Transverse colon (tissue), 4 donors: ENCODE measurements around the gene HIVEP3. TPM values are rescaled to one million over a fixed set of nuclear protein-coding genes. Genes with fewer than 3 reads are reported as not detected.

Experiments
- DNase-seq: peaks from one replicate; pipeline ENCODE4 v3.0.0-alpha.2; 2019
- H3K27ac ChIP-seq, 4 donors: fragments of 200-600 bp; sonication (generic); 2 replicates each; pipeline ENCODE4 v1.5.1; 2016 to 2018; ENCODE audit warnings: inconsistent platforms in 4 of 4
- H3K27me3 ChIP-seq: fragments of 200-600 bp; sonication (generic); 2 replicates; pipeline ENCODE4 v1.5.1; 2017; ENCODE audit warnings: inconsistent platforms
- H3K36me3 ChIP-seq, 4 donors: fragments of 200-600 bp; sonication (generic); 2 replicates each; pipeline ENCODE4 v1.5.1; 2017 to 2019; ENCODE audit warnings: inconsistent platforms in 4 of 4
- H3K4me1 ChIP-seq, 4 donors: fragments of 200-600 bp; sonication (generic); 2 replicates each; pipeline ENCODE4 v1.5.1; 2017 to 2020; ENCODE audit warnings: inconsistent platforms in 4 of 4
- H3K4me3 ChIP-seq, 4 donors: fragments of 200-600 bp; sonication (generic); 1 replicate in 1 of 4; 2 replicates in 3 of 4; pipeline versions ENCODE4 v1.5.1 to v1.6.1; 2017 to 2019; ENCODE audit warnings: inconsistent platforms in 4 of 4
- H3K9me3 ChIP-seq, 2 donors: fragments of 200-600 bp; sonication (generic); 2 replicates each; pipeline ENCODE4 v1.5.1; 2017 to 2019; ENCODE audit warnings: inconsistent platforms in 2 of 2
- CTCF ChIP-seq, 5 experiments: fragments of 200-600 bp in 3 of 5; fragments of 450-650 bp in 2 of 5; sonication (generic) in 3 of 5; IDR thresholded peaks; 1 replicate in 2 of 5; 2 replicates in 3 of 5; pipeline ENCODE4 v1.5.1; 2016 to 2017; ENCODE audit warnings: antibody characterized with exemption in 5 of 5, inconsistent platforms in 3 of 5, mild to moderate bottlenecking in 2 of 5, moderate library complexity in 1 of 5
- EP300 ChIP-seq: sonication (generic); formaldehyde crosslinking; IDR thresholded peaks from one replicate; pipeline ENCODE4 v1.6.1; 2017; ENCODE audit warnings: antibody characterized with exemption, low read depth
- POLR2A ChIP-seq: fragments of 450-650 bp; IDR thresholded peaks from one replicate; pipeline ENCODE4 v1.6.1; 2016; ENCODE audit warnings: antibody characterized with exemption, mild to moderate bottlenecking, moderate library complexity
- POLR2AphosphoS5 ChIP-seq, 3 donors: sonication (generic); formaldehyde crosslinking; IDR thresholded peaks; one replicate each; pipeline ENCODE4 v1.6.1; 2016; ENCODE audit warnings: antibody characterized with exemption in 3 of 3
- WGBS, 2 donors: methylation state at CpG; one replicate each; pipeline ENCODE4 v1.1.5; 2018; ENCODE audit warnings: low coverage in 1 of 2; 5-methylcytosine and 5-hydroxymethylcytosine counted together
- in situ Hi-C, 4 donors: fragments of 200-750 bp; cut with MboI; loops; one replicate each; pipeline versions ENCODE4 v1.15.0 to v1.15.1; 2017; ENCODE audit warnings: low sequenced_read_pairs in 3 of 4, low pct_ligation_motif_present in 1 of 4, low pct_unique_long_range_greater_than_20kb in 1 of 4
- intact Hi-C: fragments of 100-400 bp; cut with DNase I; formaldehyde crosslinking; loops from one replicate; pipeline ENCODE4 v1.15.1; 2023; ENCODE audit warnings: low total_unique reads
- total RNA-seq, 4 donors: library from RNA; depleted of rRNA; stranded (reverse); fragments of >200 nt; gene quantifications; one replicate each; pipeline ENCODE4 v1.1.0, GENCODE V29; 2016

HIVEP3 gene
- total RNA-seq, 4 donors from 2014 or later, result 3.7 to 15.0 (median 5.2) TPM

GRCh38 chr1:41520951-41521752, 397.6 kb downstream of the HIVEP3 start:
- Histone ChIP-seq H3K9me3 (no peaks in the 10 kb centered on the region), H3K36me3 (no peaks in the 10 kb centered on the region), H3K27me3 (no peaks in the 10 kb centered on the region), H3K4me3 (no peak overlapping the region), H3K4me1 (peaks cover 4 to 8% (median 7%) of the 10 kb centered on the region in 4 donors), H3K27ac (no peak overlapping the region)
- 88% methylated on average over 14 of the region's 15 CpGs; no CpG with 5 or more reads in 1 of the 2 donors for WGBS, 2 donors
- in situ Hi-C loops, result no loop called here
- TF ChIP-seq POLR2A, result no peak
- no peak for TF ChIP-seq POLR2AphosphoS5 (IDR thresholded peaks at IDR 0.05)
- TF ChIP-seq CTCF (IDR thresholded peaks at IDR 0.05), result no peak
- TF ChIP-seq EP300, result no peak
- intact Hi-C loops, result no loop called here
- DNase-seq, result no peak

- no peak for DNase-seq
- WGBS, 2 donors, result 92 to 94% methylated on average over 4 of the region's 5 CpGs
- intact Hi-C loops (loop anchor here (5.0 kb wide), 1 partner anchor 252 kb away; no protein-coding TSS in a partner anchor), in situ Hi-C loops (no loop called here)
- H3K4me3 ChIP-seq, result no peak overlapping the region
- no peak for TF ChIP-seq EP300
- TF ChIP-seq CTCF (IDR thresholded peaks at IDR 0.05), result no peak
- no peak for TF ChIP-seq POLR2AphosphoS5 (IDR thresholded peaks at IDR 0.05)
- TF ChIP-seq POLR2A, result no peak
- peaks cover 14 to 22% (median 18%) of the 10 kb centered on the region in 4 donors for H3K4me1 ChIP-seq
- H3K27ac ChIP-seq, result no peak overlapping the region
- H3K9me3 ChIP-seq, result no peaks in the 10 kb centered on the region
- no peaks in the 10 kb centered on the region for H3K27me3 ChIP-seq
- H3K36me3 ChIP-seq, result no peaks in the 10 kb centered on the region
Observed at GRCh38 chr1:41519667-41520066, 399.1 kb downstream of the HIVEP3 start.

GRCh38 chr1:41518471-41518870, 400.3 kb downstream of the HIVEP3 start:
- WGBS, 2 donors, result 74 to 78% methylated on average over 3 to 5 of the region's 5 CpGs
- H3K27ac ChIP-seq, result no peak overlapping the region
- intact Hi-C loops, result loop anchor here (5.0 kb wide), 1 partner anchor 251 kb away; no protein-coding TSS in a partner anchor

More at GRCh38 chr1:41518471-41518870, 400.3 kb downstream of the HIVEP3 start:
- in situ Hi-C loops, result no loop called here
- H3K4me1 ChIP-seq, result peaks cover 14 to 28% (median 24%) of the 10 kb centered on the region in 4 donors
- DNase-seq, result no peak
- no peaks in the 10 kb centered on the region for H3K27me3 ChIP-seq
- H3K4me3 ChIP-seq, result no peak overlapping the region
- H3K9me3 ChIP-seq, result no peaks in the 10 kb centered on the region
- no peaks in the 10 kb centered on the region for H3K36me3 ChIP-seq
- no peak for TF ChIP-seq EP300
- no peak for TF ChIP-seq POLR2A
- no peak for TF ChIP-seq POLR2AphosphoS5 (IDR thresholded peaks at IDR 0.05)
- TF ChIP-seq CTCF (IDR thresholded peaks at IDR 0.05), result no peak
